SK-N-DZ (cell line): ENCODE measurements around the gene DMAC2L.

Source experiments
- small RNA-seq, 2 experiments: library from RNA; depleted of rRNA; stranded (forward); fragments of <200 nt; gene quantifications; one replicate each; pipeline ENCODE3, GENCODE V24; 2014

DMAC2L gene

Small RNAs within 50 kb of the gene (small RNA-seq; reads per million reads assigned to genes)
- 0 reads per million in 2 experiments for gene MIR4504
